K562 (cell line): ENCODE results near the gene ZMYND19. TPM values are rescaled to one million over a fixed set of nuclear protein-coding genes. Genes with fewer than 3 reads are reported as not detected.

Experiments
- ATF1 ChIP-seq, 2 experiments: fragments of 450-650 bp in 1 of 2; IDR thresholded peaks; 2 replicates each; pipeline ENCODE4 v1.6.1; 2016; ENCODE audit warnings: missing compliant biosample characterization in 1 of 2, missing genetic modification characterization in 1 of 2
- BDP1 ChIP-seq: IDR thresholded peaks from 3 replicates; pipeline ENCODE4 v1.6.1; 2011; ENCODE audit not compliant: insufficient read length, insufficient read depth
- BRD9 ChIP-seq: fragments of 450-650 bp; IDR thresholded peaks from 2 replicates; pipeline ENCODE4 v1.6.1; 2018; ENCODE audit warnings: low read depth; ENCODE audit not compliant: partially characterized antibody
- CBX8 ChIP-seq: fragments of 200-600 bp; sonication (generic); IDR thresholded peaks from 2 replicates; pipeline ENCODE4 v1.6.1; 2012; ENCODE audit warnings: borderline replicate concordance, mixed run types, low read depth, mild to moderate bottlenecking, moderate library complexity, mixed read lengths, low read length, control low read depth, inconsistent platforms; ENCODE audit not compliant: poor library complexity, severe bottlenecking; ENCODE audit errors: extremely low read depth
- DNMT1 ChIP-seq: fragments of 450-650 bp; IDR thresholded peaks from 2 replicates; pipeline ENCODE4 v1.6.1; 2016; ENCODE audit warnings: antibody characterized with exemption, mild to moderate bottlenecking
- DPF2 ChIP-seq: fragments of 450-650 bp; IDR thresholded peaks from 2 replicates; pipeline ENCODE4 v1.6.1; 2016
- FOXK1 ChIP-seq: sonication (generic); formaldehyde crosslinking; IDR thresholded peaks from 2 replicates; pipeline ENCODE4 v1.8.0; 2022; ENCODE audit warnings: missing genetic modification reagents, mild to moderate bottlenecking, borderline replicate concordance
- ILF3 ChIP-seq: fragments of 450-650 bp; IDR thresholded peaks from 2 replicates; pipeline ENCODE4 v1.6.1; 2018; ENCODE audit warnings: antibody characterized with exemption, mild to moderate bottlenecking, moderate library complexity, borderline replicate concordance
- KAT8 ChIP-seq: fragments of 450-650 bp; IDR thresholded peaks from 2 replicates; pipeline ENCODE4 v1.6.1; 2016; ENCODE audit warnings: low read depth, mild to moderate bottlenecking
- LARP7 ChIP-seq: fragments of 450-650 bp; IDR thresholded peaks from 2 replicates; pipeline ENCODE4 v1.6.1; 2016
- MAFF ChIP-seq: IDR thresholded peaks from 2 replicates; pipeline ENCODE4 v1.6.1; 2012; ENCODE audit warnings: low read length, improper control_type of control experiment
- MAFK ChIP-seq: IDR thresholded peaks from 2 replicates; pipeline ENCODE4 v1.6.1; 2011; ENCODE audit warnings: low read length, improper control_type of control experiment
- NFE2L1 ChIP-seq: fragments of 450-650 bp; IDR thresholded peaks from 2 replicates; pipeline ENCODE4 v1.6.1; 2016; ENCODE audit warnings: missing genetic modification characterization, low read depth, mild to moderate bottlenecking, missing compliant biosample characterization, moderate library complexity, borderline replicate concordance
- PHTF2 ChIP-seq: fragments of 250-450 bp; sonication (Bioruptor Pico); IDR thresholded peaks from 2 replicates; pipeline ENCODE4 v1.5.0; 2021; ENCODE audit warnings: mild to moderate bottlenecking
- RBM17 ChIP-seq: fragments of 200-400 bp; formaldehyde crosslinking; IDR thresholded peaks from 2 replicates; pipeline ENCODE4 v1.6.1; 2017; ENCODE audit warnings: low read depth, mild to moderate bottlenecking, low read length, borderline replicate concordance
- SIN3B ChIP-seq: fragments of 450-650 bp; IDR thresholded peaks from 2 replicates; pipeline ENCODE4 v1.6.1; 2017; ENCODE audit warnings: low read depth, mild to moderate bottlenecking, moderate library complexity
- TEAD1 ChIP-seq, 2 experiments: fragments of 450-650 bp in 1 of 2; sonication (generic) in 1 of 2; formaldehyde crosslinking; IDR thresholded peaks; 2 replicates each; pipeline versions ENCODE4 v1.4.0 to v1.8.0; 2020 to 2022; ENCODE audit warnings: mild to moderate bottlenecking in 2 of 2, missing genetic modification reagents in 1 of 2
- YBX1 ChIP-seq: fragments of 450-650 bp; IDR thresholded peaks from 2 replicates; pipeline ENCODE4 v1.7.1; 2016; ENCODE audit warnings: mild to moderate bottlenecking
- ZNF174 ChIP-seq: fragments of 250-450 bp; sonication (Bioruptor Pico); IDR thresholded peaks from 2 replicates; pipeline ENCODE4 v1.4.0; 2020; ENCODE audit warnings: mild to moderate bottlenecking
- ZNF263 ChIP-seq: sonication (generic); formaldehyde crosslinking; IDR thresholded peaks from 2 replicates; pipeline ENCODE4 v1.8.0; 2022; ENCODE audit warnings: mild to moderate bottlenecking, missing genetic modification reagents, borderline replicate concordance
- polyA plus RNA-seq, 8 experiments: library from polyadenylated mRNA; depleted of rRNA in 4 of 8; stranded (reverse) in 5 of 8; unstranded in 3 of 8; fragments of >200 nt; fragmentation: Nextera tagmentation in 2 of 8; fragmentation: Illumina TruSeq in 1 of 8; extraction: Ambion mirVana in 2 of 8; extraction: Trizol in 1 of 8; gene quantifications; 2 replicates each; pipeline versions ENCODE4 v1.2.1 to v1.2.3, GENCODE V29; 2011 to 2014; ENCODE audit warnings: inconsistent platforms in 1 of 8, missing spikeins in 1 of 8
- total RNA-seq, 7 experiments: library from RNA; depleted of rRNA in 6 of 7; stranded (reverse); fragments of >200 nt in 6 of 7; fragmentation: Illumina TruSeq in 2 of 7; extraction: Trizol in 2 of 7; gene quantifications; 2 replicates each; pipeline versions ENCODE4 v1.2.1 to v1.2.3, GENCODE V29; 2011 to 2021; ENCODE audit warnings: low replicate concordance in 1 of 7
- TF ChIP-seq, protein P1 (sequence below): fragments of 450-650 bp; IDR thresholded peaks from 2 replicates; pipeline ENCODE4 v1.6.1; 2017; ENCODE audit warnings: antibody characterized with exemption, mild to moderate bottlenecking
- TF ChIP-seq, protein P2 (sequence below): fragments of 250-450 bp; sonication (Bioruptor Pico); IDR thresholded peaks from 2 replicates; pipeline ENCODE4 v1.4.0; 2020; ENCODE audit warnings: mild to moderate bottlenecking, moderate library complexity, borderline replicate concordance

Gene ZMYND19
- total and polyA plus RNA-seq, 9 of the 15 experiments (the other 6 are each of a cell fraction or from before 2014, with no cell fraction given), result 1.0 to 86.7 (median 44.0) TPM

DNA sequence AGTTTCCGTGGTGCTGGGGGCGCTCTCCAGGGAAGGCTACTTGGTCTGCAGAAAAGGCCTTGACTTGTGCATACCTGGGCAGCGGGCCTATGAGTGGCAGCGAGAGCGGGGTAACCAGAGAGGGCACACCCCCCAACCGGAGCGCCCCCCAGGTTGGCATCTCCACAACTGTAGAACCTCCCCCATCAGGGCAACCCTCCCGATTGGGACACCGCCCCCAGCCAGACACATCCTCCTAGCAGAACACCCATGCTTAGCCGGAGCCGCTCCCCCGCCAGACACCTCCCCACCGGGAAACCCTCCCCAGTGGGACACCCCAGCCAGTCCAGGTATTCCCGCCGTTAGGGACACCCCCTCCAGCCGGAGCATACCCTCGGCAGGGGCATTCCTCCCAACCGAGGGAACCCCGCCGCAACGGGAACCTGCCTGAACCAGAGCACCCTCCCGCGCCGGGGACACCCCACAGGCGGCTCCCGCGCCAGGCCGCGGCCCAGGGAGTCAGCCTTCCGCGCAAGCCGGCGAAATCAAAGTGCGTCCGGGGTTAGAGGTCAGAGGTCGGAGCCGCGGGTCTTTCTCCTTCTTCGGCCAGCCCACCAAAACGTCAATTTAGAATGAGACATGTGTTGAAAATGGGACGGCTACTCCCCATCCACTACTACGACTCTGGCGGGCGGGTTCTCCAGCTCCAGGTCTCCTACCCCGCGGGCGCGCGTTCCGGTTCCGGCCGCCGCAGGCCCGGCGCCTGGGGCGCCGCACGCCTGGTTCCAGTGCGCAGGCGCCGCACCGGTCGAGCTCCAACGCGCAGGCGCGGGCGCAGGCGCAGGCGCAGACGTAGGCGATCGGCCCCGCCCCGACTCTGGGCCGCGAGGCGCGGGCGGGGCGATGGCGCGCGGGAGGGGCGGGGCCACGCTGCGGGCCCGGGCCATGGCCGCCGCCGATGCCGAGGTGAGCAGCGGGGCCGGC, 28.1 kb upstream of the ZMYND19 start, which contains the start of gene EHMT1 (continued):
- TF ChIP-seq, protein P1, sequence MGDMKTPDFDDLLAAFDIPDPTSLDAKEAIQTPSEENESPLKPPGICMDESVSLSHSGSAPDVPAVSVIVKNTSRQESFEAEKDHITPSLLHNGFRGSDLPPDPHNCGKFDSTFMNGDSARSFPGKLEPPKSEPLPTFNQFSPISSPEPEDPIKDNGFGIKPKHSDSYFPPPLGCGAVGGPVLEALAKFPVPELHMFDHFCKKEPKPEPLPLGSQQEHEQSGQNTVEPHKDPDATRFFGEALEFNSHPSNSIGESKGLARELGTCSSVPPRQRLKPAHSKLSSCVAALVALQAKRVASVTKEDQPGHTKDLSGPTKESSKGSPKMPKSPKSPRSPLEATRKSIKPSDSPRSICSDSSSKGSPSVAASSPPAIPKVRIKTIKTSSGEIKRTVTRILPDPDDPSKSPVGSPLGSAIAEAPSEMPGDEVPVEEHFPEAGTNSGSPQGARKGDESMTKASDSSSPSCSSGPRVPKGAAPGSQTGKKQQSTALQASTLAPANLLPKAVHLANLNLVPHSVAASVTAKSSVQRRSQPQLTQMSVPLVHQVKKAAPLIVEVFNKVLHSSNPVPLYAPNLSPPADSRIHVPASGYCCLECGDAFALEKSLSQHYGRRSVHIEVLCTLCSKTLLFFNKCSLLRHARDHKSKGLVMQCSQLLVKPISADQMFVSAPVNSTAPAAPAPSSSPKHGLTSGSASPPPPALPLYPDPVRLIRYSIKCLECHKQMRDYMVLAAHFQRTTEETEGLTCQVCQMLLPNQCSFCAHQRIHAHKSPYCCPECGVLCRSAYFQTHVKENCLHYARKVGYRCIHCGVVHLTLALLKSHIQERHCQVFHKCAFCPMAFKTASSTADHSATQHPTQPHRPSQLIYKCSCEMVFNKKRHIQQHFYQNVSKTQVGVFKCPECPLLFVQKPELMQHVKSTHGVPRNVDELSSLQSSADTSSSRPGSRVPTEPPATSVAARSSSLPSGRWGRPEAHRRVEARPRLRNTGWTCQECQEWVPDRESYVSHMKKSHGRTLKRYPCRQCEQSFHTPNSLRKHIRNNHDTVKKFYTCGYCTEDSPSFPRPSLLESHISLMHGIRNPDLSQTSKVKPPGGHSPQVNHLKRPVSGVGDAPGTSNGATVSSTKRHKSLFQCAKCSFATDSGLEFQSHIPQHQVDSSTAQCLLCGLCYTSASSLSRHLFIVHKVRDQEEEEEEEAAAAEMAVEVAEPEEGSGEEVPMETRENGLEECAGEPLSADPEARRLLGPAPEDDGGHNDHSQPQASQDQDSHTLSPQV, result peak; percentile 15; the same call in 1 of the 2 replicates
- TF ChIP-seq MAFK (no peak), CBX8 (no peak), BRD9 (no peak), BDP1 (no peak), YBX1 (no peak), PHTF2 (CRISPR knock-in tag) (no peak), MAFF (no peak), KAT8 (no peak), TEAD1 (CRISPR knock-in tag; IDR thresholded peaks at IDR 0.05) (peak in 1 of 2 experiments; percentile 14; a peak in 1 of 4 replicates), SIN3B (peak; percentile 81), FOXK1 (0 out of 2 replicates have a peak, but pooled peaks have one; percentile 21), ZNF263 (no peak), ZNF174 (CRISPR knock-in tag) (no peak), RBM17 (no peak), NFE2L1 (tag) (no peak), ATF1 (CRISPR knock-in tag; IDR thresholded peaks at IDR 0.05) (peak; percentile 52), ATF1 (tag; IDR thresholded peaks at IDR 0.05) (peak; percentile 91), ILF3 (no peak), DPF2 (0 out of 2 replicates have a peak, but pooled peaks have one; percentile 21), DNMT1 (no peak), LARP7 (no peak)
- TF ChIP-seq, protein P2, sequence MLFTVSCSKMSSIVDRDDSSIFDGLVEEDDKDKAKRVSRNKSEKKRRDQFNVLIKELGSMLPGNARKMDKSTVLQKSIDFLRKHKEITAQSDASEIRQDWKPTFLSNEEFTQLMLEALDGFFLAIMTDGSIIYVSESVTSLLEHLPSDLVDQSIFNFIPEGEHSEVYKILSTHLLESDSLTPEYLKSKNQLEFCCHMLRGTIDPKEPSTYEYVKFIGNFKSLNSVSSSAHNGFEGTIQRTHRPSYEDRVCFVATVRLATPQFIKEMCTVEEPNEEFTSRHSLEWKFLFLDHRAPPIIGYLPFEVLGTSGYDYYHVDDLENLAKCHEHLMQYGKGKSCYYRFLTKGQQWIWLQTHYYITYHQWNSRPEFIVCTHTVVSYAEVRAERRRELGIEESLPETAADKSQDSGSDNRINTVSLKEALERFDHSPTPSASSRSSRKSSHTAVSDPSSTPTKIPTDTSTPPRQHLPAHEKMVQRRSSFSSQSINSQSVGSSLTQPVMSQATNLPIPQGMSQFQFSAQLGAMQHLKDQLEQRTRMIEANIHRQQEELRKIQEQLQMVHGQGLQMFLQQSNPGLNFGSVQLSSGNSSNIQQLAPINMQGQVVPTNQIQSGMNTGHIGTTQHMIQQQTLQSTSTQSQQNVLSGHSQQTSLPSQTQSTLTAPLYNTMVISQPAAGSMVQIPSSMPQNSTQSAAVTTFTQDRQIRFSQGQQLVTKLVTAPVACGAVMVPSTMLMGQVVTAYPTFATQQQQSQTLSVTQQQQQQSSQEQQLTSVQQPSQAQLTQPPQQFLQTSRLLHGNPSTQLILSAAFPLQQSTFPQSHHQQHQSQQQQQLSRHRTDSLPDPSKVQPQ (CRISPR knock-in tag), result no peak
